H1 (cell line): ENCODE results near the gene ZNF442. TPM values are rescaled to one million over a fixed set of nuclear protein-coding genes. Genes with fewer than 3 reads are reported as not detected.
A peak's percentile ranks its signal among the peaks of the same experiment; 100 is the strongest.

Source experiments
- CTCF ChIA-PET: fragments of 300-600 bp; sonication (Branson Sonifier 250); formaldehyde crosslinking; loops from one replicate; lab custom pipeline; 2021; ENCODE audit not compliant: partially characterized antibody; lab: Charles Lee
- POLR2A ChIA-PET: fragments of 300-600 bp; sonication (Branson Sonifier 250); formaldehyde crosslinking; loops from one replicate; lab custom pipeline; 2021; ENCODE audit warnings: inconsistent platforms; ENCODE audit not compliant: partially characterized antibody; lab: Charles Lee
- DNase-seq, 2 experiments: peaks; one replicate each; pipeline versions ENCODE4 v3.0.0 to v3.0.0-alpha.2; 2010 to 2022; ENCODE audit warnings: low spot score in 2 of 2, low read depth in 1 of 2, mixed read lengths in 1 of 2
- FAIRE-seq: peaks from 2 replicates; lab custom pipeline; 2011; peaks lifted over from hg19 to GRCh38; lab: Jason Lieb, UNC
- H2AFZ ChIP-seq: 2 replicates; pipeline ENCODE4 v1.8.1; 2012; ENCODE audit warnings: low read length, inconsistent platforms
- H2AK5ac ChIP-seq: 2 replicates; pipeline ENCODE4 v1.6.1; 2013; ENCODE audit warnings: low read depth, low read length
- H2BK120ac ChIP-seq: replicated peaks from 2 replicates; pipeline ENCODE3; 2013; ENCODE audit warnings: low read depth, low read length, inconsistent platforms
- H2BK12ac ChIP-seq: 2 replicates; pipeline ENCODE4 v1.6.1; 2013; ENCODE audit warnings: low read depth, low read length
- H2BK15ac ChIP-seq: 2 replicates; pipeline ENCODE4 v1.6.1; 2013; ENCODE audit warnings: low read length
- H2BK20ac ChIP-seq: 2 replicates; pipeline ENCODE4 v1.6.1; 2013; ENCODE audit warnings: low read length
- H2BK5ac ChIP-seq: 2 replicates; pipeline ENCODE4 v1.6.1; 2013; ENCODE audit warnings: low read depth, low read length
- H3K14ac ChIP-seq: 2 replicates; pipeline ENCODE4 v1.6.1; 2013; ENCODE audit warnings: inconsistent platforms; ENCODE audit not compliant: insufficient read length
- H3K18ac ChIP-seq: 2 replicates; pipeline ENCODE4 v1.6.1; 2013; ENCODE audit warnings: low read length; ENCODE audit errors: extremely low read depth
- H3K23ac ChIP-seq: 2 replicates; pipeline ENCODE4 v1.6.1; 2013; ENCODE audit warnings: inconsistent platforms; ENCODE audit not compliant: insufficient read length
- H3K23me2 ChIP-seq: 2 replicates; pipeline ENCODE4 v1.6.1; 2013; ENCODE audit warnings: low read depth, low read length
- H3K27ac ChIP-seq: 2 replicates; pipeline ENCODE4 v1.6.1; 2011; ENCODE audit warnings: low read depth, low read length, inconsistent platforms
- H3K27me3 ChIP-seq, 4 experiments: replicated peaks in 1 of 4; 1 replicate in 1 of 4; 2 replicates in 3 of 4; pipeline versions ENCODE4 v1.6.1 to v1.8.1; 2011 to 2013; ENCODE audit warnings: low read length in 3 of 4, mild to moderate bottlenecking in 3 of 4, inconsistent platforms in 2 of 4, mixed read lengths in 2 of 4, moderate library complexity in 1 of 4; ENCODE audit not compliant: control insufficient read depth in 3 of 4, insufficient read depth in 3 of 4; ENCODE audit errors: extremely low read depth in 1 of 4
- H3K36me3 ChIP-seq, 4 experiments: 2 replicates each; pipeline versions ENCODE4 v1.6.1 to v1.8.1; 2011 to 2013; ENCODE audit warnings: mild to moderate bottlenecking in 4 of 4, low read length in 3 of 4, moderate library complexity in 2 of 4, control low read depth in 1 of 4, inconsistent platforms in 1 of 4; ENCODE audit not compliant: insufficient read depth in 4 of 4, control insufficient read depth in 2 of 4
- H3K4ac ChIP-seq: replicated peaks from 2 replicates; pipeline ENCODE3; 2013; ENCODE audit warnings: low read length, low read depth, mixed read lengths, inconsistent platforms; ENCODE audit not compliant: insufficient read length
- H3K4me1 ChIP-seq, 4 experiments: replicated peaks in 1 of 4; 1 replicate in 1 of 4; 2 replicates in 3 of 4; pipeline versions ENCODE4 v1.6.1 to v1.8.1; 2011 to 2013; ENCODE audit warnings: low read length in 3 of 4, inconsistent platforms in 2 of 4, mixed read lengths in 1 of 4; ENCODE audit not compliant: insufficient read depth in 4 of 4, control insufficient read depth in 3 of 4
- H3K4me2 ChIP-seq, 2 experiments: 2 replicates each; pipeline versions ENCODE4 v1.6.1 to v1.8.1; 2011 to 2013; ENCODE audit warnings: low read depth in 2 of 2, low read length in 2 of 2, control low read depth in 1 of 2, inconsistent platforms in 1 of 2, mild to moderate bottlenecking in 1 of 2; ENCODE audit not compliant: insufficient read depth in 1 of 2
- H3K4me3 ChIP-seq, 4 experiments: fragments of 200-600, 300-600 bp in 1 of 4; sonication (generic), shearing (Covaris generic), sonication (Bioruptor Twin) in 1 of 4; 2 replicates each; pipeline versions ENCODE4 v1.5.1 to v1.8.1; 2011 to 2016; ENCODE audit warnings: low read length in 4 of 4, low read depth in 3 of 4, control low read depth in 2 of 4, inconsistent platforms in 2 of 4, mild to moderate bottlenecking in 2 of 4, mixed read lengths in 1 of 4, moderate library complexity in 1 of 4; ENCODE audit not compliant: insufficient read depth in 2 of 4; ENCODE audit errors: extremely low read depth in 1 of 4
- H3K56ac ChIP-seq: replicated peaks from 2 replicates; pipeline ENCODE3; 2013; ENCODE audit warnings: low read depth, mild to moderate bottlenecking, mixed read lengths, low read length, inconsistent platforms; ENCODE audit not compliant: insufficient read length
- H3K79me1 ChIP-seq: 2 replicates; pipeline ENCODE4 v1.6.1; 2013; ENCODE audit warnings: low read depth, low read length, control low read depth
- H3K79me2 ChIP-seq, 2 experiments: 2 replicates each; pipeline versions ENCODE4 v1.6.1 to v1.8.1; 2012 to 2013; ENCODE audit warnings: low read length in 2 of 2, mild to moderate bottlenecking in 2 of 2, inconsistent platforms in 1 of 2; ENCODE audit not compliant: insufficient read depth in 2 of 2, control insufficient read depth in 1 of 2
- H3K9ac ChIP-seq, 4 experiments: replicated peaks in 1 of 4; 1 replicate in 1 of 4; 2 replicates in 3 of 4; pipeline versions ENCODE4 v1.6.1 to v1.8.1; 2011 to 2013; ENCODE audit warnings: low read depth in 3 of 4, low read length in 3 of 4, control low read depth in 2 of 4, mild to moderate bottlenecking in 2 of 4, moderate library complexity in 2 of 4, inconsistent platforms in 1 of 4; ENCODE audit errors: extremely low read depth in 1 of 4
- H3K9me3 ChIP-seq, 2 experiments: 2 replicates each; pipeline versions ENCODE4 v1.6.1 to v1.8.1; 2012 to 2013; ENCODE audit warnings: mild to moderate bottlenecking in 2 of 2, moderate library complexity in 2 of 2, control low read depth in 1 of 2, inconsistent platforms in 1 of 2, low read depth in 1 of 2, low read length in 1 of 2, mixed read lengths in 1 of 2; ENCODE audit not compliant: insufficient read depth in 2 of 2
- H4K20me1 ChIP-seq, 2 experiments: replicated peaks in 1 of 2; 2 replicates each; pipeline versions ENCODE3 to v1.8.1; 2011 to 2013; ENCODE audit warnings: inconsistent platforms in 2 of 2, low read length in 2 of 2, mild to moderate bottlenecking in 1 of 2; ENCODE audit not compliant: insufficient read depth in 2 of 2, control insufficient read depth in 1 of 2
- H4K5ac ChIP-seq: 2 replicates; pipeline ENCODE4 v1.6.1; 2013; ENCODE audit warnings: low read length, low read depth, mixed read lengths, inconsistent platforms; ENCODE audit not compliant: insufficient read length
- H4K8ac ChIP-seq: 2 replicates; pipeline ENCODE4 v1.8.0; 2013; ENCODE audit warnings: mild to moderate bottlenecking, moderate library complexity, low read length, inconsistent platforms; ENCODE audit not compliant: insufficient read depth; ENCODE audit errors: extremely low read depth
- H4K91ac ChIP-seq: replicated peaks from 2 replicates; pipeline ENCODE3; 2013; ENCODE audit warnings: low read length, mixed read lengths, inconsistent platforms; ENCODE audit not compliant: insufficient read length
- BRCA1 ChIP-seq: IDR thresholded peaks from 2 replicates; pipeline ENCODE4 v1.6.1; 2012; ENCODE audit warnings: low read depth, low read length, improper control_type of control experiment
- CREB1 ChIP-seq: IDR thresholded peaks from 2 replicates; pipeline ENCODE4 v1.6.1; 2012; ENCODE audit warnings: inconsistent platforms
- EZH2 ChIP-seq: fragments of 200-600 bp; sonication (generic); IDR thresholded peaks from 2 replicates; pipeline ENCODE4 v1.7.1; 2012; ENCODE audit warnings: low read depth, mild to moderate bottlenecking, moderate library complexity, low read length, inconsistent platforms; ENCODE audit not compliant: severe bottlenecking
- JUN ChIP-seq: IDR thresholded peaks from 2 replicates; pipeline ENCODE4 v1.6.1; 2011; ENCODE audit warnings: low read depth, mild to moderate bottlenecking, improper control_type of control experiment, low read length
- PHF8 ChIP-seq: fragments of 200-600 bp; sonication (generic); conservative IDR thresholded peaks from 2 replicates; pipeline ENCODE4 v1.7.1; 2012; ENCODE audit warnings: low read depth, mild to moderate bottlenecking, inconsistent platforms, low read length, moderate library complexity
- SIN3A ChIP-seq, 2 experiments: IDR thresholded peaks in 1 of 2; conservative IDR thresholded peaks in 1 of 2; 2 replicates each; pipeline ENCODE4 v1.6.1; 2011 to 2012; ENCODE audit warnings: low read length in 2 of 2, improper control_type of control experiment in 1 of 2, low read depth in 1 of 2, mild to moderate bottlenecking in 1 of 2
- SP1 ChIP-seq: IDR thresholded peaks from 2 replicates; pipeline ENCODE4 v1.6.1; 2011; ENCODE audit warnings: low read depth, low read length
- SRF ChIP-seq: IDR thresholded peaks from 2 replicates; pipeline ENCODE4 v1.6.1; 2011; ENCODE audit warnings: mild to moderate bottlenecking, low read depth, low read length, moderate library complexity
- TBP ChIP-seq: IDR thresholded peaks from 2 replicates; pipeline ENCODE4 v1.6.1; 2011; ENCODE audit warnings: low read depth, low read length, improper control_type of control experiment
- WGBS, 2 experiments: shearing (Covaris generic) in 1 of 2; methylation state at CpG; one replicate each; pipeline versions ENCODE4 v1.1.6 to v1.1.7; 2013 to 2015; ENCODE audit warnings: low lambda C conversion rate in 2 of 2, mixed read lengths in 2 of 2, inconsistent platforms in 1 of 2, low coverage in 1 of 2, missing lambda C conversion rate in 1 of 2; ENCODE audit not compliant: insufficient replicate concordance in 2 of 2, insufficient coverage in 1 of 2, insufficient read length in 1 of 2; ENCODE audit errors: extremely low coverage in 1 of 2, missing lambda C conversion rate in 1 of 2; 5-methylcytosine and 5-hydroxymethylcytosine counted together
- polyA plus RNA-seq, 7 experiments: library from polyadenylated mRNA; depleted of rRNA in 3 of 7; stranded (reverse) in 5 of 7; unstranded in 2 of 7; fragments of >200 nt in 5 of 7; fragments of 200-250 nt in 2 of 7; gene quantifications; 1 replicate in 5 of 7; 2 replicates in 1 of 7; 4 replicates in 1 of 7; pipeline versions ENCODE4 v1.2.1 to v1.2.3, GENCODE V29; 2011 to 2013; ENCODE audit warnings: missing spikeins in 2 of 7, mixed read lengths in 2 of 7
- total RNA-seq: library from RNA; stranded (reverse); fragmentation: NEBNext Ultra II Directional; extraction: Animal tissue kit (Norgen Biotek cat#: 25700); gene quantifications from 2 replicates; pipeline ENCODE4 v1.2.1, GENCODE V29; 2021
- TF ChIP-seq, protein P1 (sequence below): IDR thresholded peaks from 2 replicates; pipeline ENCODE4 v1.6.1; 2012; ENCODE audit warnings: inconsistent platforms

Gene ZNF442
- total and polyA plus RNA-seq, 2 of the 8 experiments (the other 6 are each of a cell fraction or from before 2014, with no cell fraction given): 0.60 to 2.4 TPM

DNA sequence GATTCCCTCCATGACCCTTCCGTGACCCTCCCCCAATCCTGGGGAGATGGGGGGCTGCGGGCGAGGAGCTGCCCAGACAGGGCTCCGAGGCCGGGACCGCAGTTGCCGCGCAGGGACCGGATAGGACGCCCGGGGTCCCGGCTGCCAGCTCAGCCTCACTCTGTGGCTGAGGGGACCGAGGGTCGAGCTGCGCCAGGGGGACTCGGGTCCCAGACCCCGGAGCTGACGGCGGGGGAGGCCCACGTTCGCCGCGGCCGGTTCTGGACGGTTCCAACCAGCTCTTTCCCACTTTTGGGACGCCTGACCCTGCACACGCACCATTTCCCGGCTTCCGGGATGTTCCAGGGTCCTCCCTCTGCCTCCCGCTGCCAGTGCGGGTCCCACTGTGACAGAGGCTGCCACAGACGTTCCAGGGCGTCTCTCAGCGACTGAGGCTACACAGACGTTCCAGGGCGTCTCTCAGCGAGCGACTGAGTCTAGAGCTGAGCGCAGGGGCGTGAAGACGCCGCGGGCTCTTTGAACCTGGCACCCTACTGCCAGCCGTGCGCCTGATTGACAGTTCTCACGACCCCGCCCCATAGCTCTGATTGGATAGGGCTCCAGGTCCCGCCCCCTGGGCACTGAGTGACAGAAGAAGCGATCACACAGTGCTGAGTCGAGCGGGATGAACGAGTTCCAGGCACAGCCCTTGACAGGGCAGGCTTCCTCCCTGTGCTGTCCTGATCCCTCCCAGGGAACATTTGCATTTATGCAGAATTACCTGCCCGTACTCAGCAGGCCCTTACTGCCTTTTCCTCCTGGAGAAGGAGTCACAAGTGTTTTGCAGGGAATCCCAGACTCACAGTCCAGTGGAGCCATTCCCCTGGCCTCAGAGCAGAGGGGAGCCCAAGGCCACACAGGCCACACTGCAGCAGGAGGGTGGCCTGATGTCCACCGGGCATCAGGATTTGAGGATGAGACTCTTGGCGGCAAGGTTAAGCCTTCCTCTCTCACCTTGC, 32.0 kb downstream of the ZNF442 start, which contains the start of gene ZNF563:
Gene ZNF563 (minus strand): TSS at position 472 of the 998 bp plus-strand sequence. CDS start 151 bp downstream, at position 321.
- Histone ChIP-seq H4K5ac (no peak within 1 kb of the TSS), H3K4me3 (peak within 1 kb of the TSS; percentile 49 to 89 (median 82)), H3K4me1 (peaks cover 0 to 5% (median 3%) of the 10 kb centered on the region in 4 experiments; a peak in 3 of 7 replicates), H3K27me3 (peaks cover 0 to 11% (median 7%) of the 10 kb centered on the region in 4 experiments; a peak in 4 of 7 replicates), H3K56ac (no peak within 1 kb of the TSS), H2BK12ac (peak within 1 kb of the TSS; percentile 39; the same call in 1 of the 2 replicates), H2AFZ (peak within 1 kb of the TSS; percentile 98), H3K23ac (no peak within 1 kb of the TSS), H3K14ac (no peak within 1 kb of the TSS), H2AK5ac (no peak within 1 kb of the TSS), H3K36me3 (no peaks in the 10 kb centered on the region), H3K23me2 (peaks cover 2% of the 10 kb centered on the region), H3K18ac (no peak within 1 kb of the TSS), H3K4ac (no peak within 1 kb of the TSS), H4K8ac (peak within 1 kb of the TSS; percentile 98), H3K9me3 (no peaks in the 10 kb centered on the region), H2BK5ac (peak within 1 kb of the TSS; percentile 78), H2BK20ac (peak within 1 kb of the TSS; percentile 49; the same call in 1 of the 2 replicates), H2BK15ac (peak within 1 kb of the TSS; percentile 31; the same call in 1 of the 2 replicates), H3K79me2 (no peaks in the 10 kb centered on the region), H4K20me1 (no peaks in the 10 kb centered on the region), H3K9ac (peak within 1 kb of the TSS; percentile 36 to 70 (median 70)), H3K79me1 (no peaks in the 10 kb centered on the region), H3K4me2 (peak within 1 kb of the TSS; percentile 77 to 78), H3K27ac (peak within 1 kb of the TSS; percentile 34; the same call in 1 of the 2 replicates), H2BK120ac (no peak within 1 kb of the TSS), H4K91ac (no peak within 1 kb of the TSS)
- WGBS, 2 experiments: 5% methylated on average over 50 of the region's 55 CpGs; no CpG with 5 or more reads in 1 of the 2 experiments
- FAIRE-seq: peak; percentile 93
- ChIA-PET POLR2A (interaction anchor here (0.5 to 2.3 kb wide), 11 partner anchors 18 to 345 kb away, joined by 3 to 10 read pairs (median 4); partner anchors contain the start of genes ZNF44, ZNF442, ZNF490 and ZNF625), CTCF (interaction anchor here (0.9 to 1.8 kb wide), 5 partner anchors 11 to 132 kb away, joined by 3 to 9 read pairs (median 5); partner anchors contain the start of genes ZNF44 and ZNF442)
- peak; percentile 93 to 98 for DNase-seq
- TF ChIP-seq JUN: no peak
- TF ChIP-seq SP1: peak; percentile 97
- no peak for TF ChIP-seq BRCA1
- TF ChIP-seq TBP: peak; percentile 67; the same call in 1 of the 2 replicates
- peak; percentile 57; the same call in 1 of the 2 replicates for TF ChIP-seq PHF8
- 0 out of 4 replicates have a peak, but pooled peaks of 1 of the 2 experiments have one; percentile 37 for TF ChIP-seq SIN3A (conservative IDR thresholded peaks at IDR 0.05 in 1 of 2, IDR thresholded peaks at IDR 0.05 in 1 of 2; ENCODE audit: low read depth in 1 of 2, low read length in 2 of 2)
- TF ChIP-seq, protein P1, sequence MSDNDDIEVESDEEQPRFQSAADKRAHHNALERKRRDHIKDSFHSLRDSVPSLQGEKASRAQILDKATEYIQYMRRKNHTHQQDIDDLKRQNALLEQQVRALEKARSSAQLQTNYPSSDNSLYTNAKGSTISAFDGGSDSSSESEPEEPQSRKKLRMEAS: no peak
- TF ChIP-seq CREB1: peak; percentile 17; the same call in 1 of the 2 replicates
- TF ChIP-seq EZH2: no peak
- TF ChIP-seq SRF: no peak
